CD4-positive, alpha-beta T cell (primary cell): ENCODE measurements around the gene KLHDC7A. TPM values are rescaled to one million over a fixed set of nuclear protein-coding genes. Genes with fewer than 3 reads are reported as not detected.
"Not testable (repeated sequence)": the region's sequence is repeated elsewhere in the genome, so short reads cannot be mapped to it uniquely, and the experiment has no call there.

Source experiments
- ATAC-seq: fragments of 200-7000 bp; cut with Tn5 transposase; one replicate; pipeline ENCODE4 v1.10.0; 2022; ENCODE audit warnings: mild to moderate bottlenecking; ENCODE audit not compliant: poor library complexity
- CTCF ChIA-PET: fragments of 350-600 bp; sonication (Branson Sonifier 250); formaldehyde crosslinking; loops from one replicate; lab custom pipeline; 2021; ENCODE audit warnings: antibody characterized with exemption, inconsistent platforms; lab: Charles Lee
- POLR2A ChIA-PET: fragments of 350-600 bp; sonication (Branson Sonifier 250); formaldehyde crosslinking; loops from one replicate; lab custom pipeline; 2021; ENCODE audit warnings: antibody characterized with exemption, inconsistent platforms; lab: Charles Lee
- DNase-seq, 14 experiments: peaks; one replicate each; pipeline ENCODE4 v3.0.0-alpha.2; 2013 to 2020; ENCODE audit warnings: mixed read lengths in 2 of 14
- H3K27ac ChIP-seq, 2 donors: one replicate each; pipeline versions ENCODE4 v1.5.1 to v1.7.0; 2013; ENCODE audit warnings: low read length in 2 of 2, low read depth in 1 of 2, mild to moderate bottlenecking in 1 of 2
- H3K27me3 ChIP-seq, 2 experiments: 1 replicate in 1 of 2; 2 replicates in 1 of 2; pipeline versions ENCODE4 v1.6.1 to v1.7.0; 2013; ENCODE audit warnings: low read length in 2 of 2, control low read depth in 1 of 2, mild to moderate bottlenecking in 1 of 2, moderate library complexity in 1 of 2; ENCODE audit not compliant: insufficient read depth in 2 of 2, control insufficient read depth in 1 of 2
- H3K36me3 ChIP-seq: one replicate; pipeline ENCODE4 v1.6.1; 2013; ENCODE audit warnings: low read length, control low read depth; ENCODE audit not compliant: insufficient read depth
- H3K4me1 ChIP-seq: one replicate; pipeline ENCODE4 v1.6.1; 2013; ENCODE audit warnings: low read length, control low read depth; ENCODE audit not compliant: insufficient read depth
- H3K4me3 ChIP-seq: one replicate; pipeline ENCODE4 v1.5.1; 2013; ENCODE audit warnings: mild to moderate bottlenecking, low read length, moderate library complexity
- H3K9me3 ChIP-seq, 2 experiments: 1 replicate in 1 of 2; 2 replicates in 1 of 2; pipeline versions ENCODE4 v1.6.1 to v1.7.0; 2013; ENCODE audit warnings: low read length in 2 of 2, mild to moderate bottlenecking in 2 of 2, control low read depth in 1 of 2, moderate library complexity in 1 of 2; ENCODE audit not compliant: control insufficient read depth in 1 of 2, insufficient read depth in 1 of 2
- H3K27ac Mint-ChIP-seq: one replicate; pipeline ENCODE4 v1.8.0; 2020; ENCODE audit warnings: mixed read lengths
- H3K27me3 Mint-ChIP-seq: one replicate; pipeline ENCODE4 v1.8.0; 2021; ENCODE audit warnings: mixed read lengths
- H3K36me3 Mint-ChIP-seq: one replicate; pipeline ENCODE4 v1.8.0; 2021; ENCODE audit warnings: low read depth, mixed read lengths
- H3K4me1 Mint-ChIP-seq: one replicate; pipeline ENCODE4 v1.8.0; 2021; ENCODE audit warnings: low read depth, mixed read lengths
- H3K4me3 Mint-ChIP-seq: one replicate; pipeline ENCODE4 v1.8.0; 2020; ENCODE audit warnings: mild to moderate bottlenecking, mixed read lengths
- H3K9me3 Mint-ChIP-seq: one replicate; pipeline ENCODE4 v1.8.0; 2020; ENCODE audit warnings: mixed read lengths
- CTCF ChIP-seq: fragments of 200-600 bp; IDR thresholded peaks from one replicate; pipeline ENCODE4 v1.8.0; 2022; ENCODE audit warnings: antibody characterized with exemption, mild to moderate bottlenecking
- intact Hi-C, 2 experiments: fragments of 100-400 bp; cut with DNase I in 1 of 2; cut with micrococcal nuclease in 1 of 2; formaldehyde crosslinking; loops; one replicate each; pipeline versions ENCODE4 v1.15.1 to v1.9.0; 2023 to 2025; cut with DNase I, micrococcal nuclease
- total RNA-seq, 174 experiments: library from RNA in 2 of 174; stranded (reverse) in 2 of 174; gene quantifications; one replicate each; pipeline ENCODE4 v1.2.3 and lab custom pipeline; 2021 to 2026

The KLHDC7A gene
- total RNA-seq, 2 experiments from 2014 or later, result not detected

GRCh38 chr1:18458133-18459092, 22.3 kb upstream of the KLHDC7A start:
- Mint-ChIP-seq H3K36me3 (no peaks in the 10 kb centered on the region), H3K27me3 (peaks cover 35% of the 10 kb centered on the region), H3K9me3 (no peaks in the 10 kb centered on the region), H3K27ac (no peak overlapping the region), H3K4me3 (no peak overlapping the region), H3K4me1 (no peaks in the 10 kb centered on the region)
- Histone ChIP-seq H3K27ac (no peak overlapping the region), H3K9me3 (no peaks in the 10 kb centered on the region), H3K27me3 (peaks cover 0 to 5% of the 10 kb centered on the region in 2 experiments), H3K36me3 (no peaks in the 10 kb centered on the region), H3K4me1 (no peaks in the 10 kb centered on the region), H3K4me3 (no peak overlapping the region)
- TF ChIP-seq CTCF, result no peak
- ChIA-PET CTCF (no interaction called here), POLR2A (no interaction called here)
- intact Hi-C loops, result no loop called here
- no peak for ATAC-seq
- DNase-seq, result no peak

- H3K36me3 Mint-ChIP-seq, result no peaks in the 10 kb centered on the region
- ChIA-PET CTCF (no interaction called here), POLR2A (no interaction called here)
- H3K4me1 ChIP-seq, result no peaks in the 10 kb centered on the region
- peaks cover 41% of the 10 kb centered on the region for H3K27me3 Mint-ChIP-seq
- DNase-seq, result no peak
- H3K27ac Mint-ChIP-seq, result no peak overlapping the region
- no peaks in the 10 kb centered on the region for H3K4me1 Mint-ChIP-seq
- H3K4me3 Mint-ChIP-seq, result no peak overlapping the region
- ATAC-seq, result no peak
- H3K27ac ChIP-seq, result no peak overlapping the region
- no peaks in the 10 kb centered on the region for H3K9me3 Mint-ChIP-seq
- H3K36me3 ChIP-seq, result no peaks in the 10 kb centered on the region
- no peak overlapping the region for H3K4me3 ChIP-seq
- intact Hi-C loops, result no loop called here
- H3K27me3 ChIP-seq, result peaks cover 0 to 3% of the 10 kb centered on the region in 2 experiments
- TF ChIP-seq CTCF, result no peak
- H3K9me3 ChIP-seq, result no peaks in the 10 kb centered on the region
Measured at GRCh38 chr1:18461656-18462055, 19.1 kb upstream of the KLHDC7A start.

GRCh38 chr1:18462517-18462916, 18.2 kb upstream of the KLHDC7A start:
- ATAC-seq, H3K9me3 ChIP-seq, H3K27ac ChIP-seq, H3K36me3 Mint-ChIP-seq, H3K27ac Mint-ChIP-seq, intact Hi-C loops, H3K9me3 Mint-ChIP-seq, DNase-seq, H3K4me1 Mint-ChIP-seq, POLR2A ChIA-PET, H3K4me1 ChIP-seq, H3K4me3 Mint-ChIP-seq, H3K4me3 ChIP-seq, CTCF ChIA-PET, H3K27me3 ChIP-seq, H3K36me3 ChIP-seq: not testable (repeated sequence)
- H3K27me3 Mint-ChIP-seq, result peaks cover 40% of the 10 kb centered on the region
